Natural killer cell (primary cell): ENCODE results near the gene SLC27A4. TPM values are rescaled to one million over a fixed set of nuclear protein-coding genes. Genes with fewer than 3 reads are reported as not detected.
"Not testable (repeated sequence)": the region's sequence is repeated elsewhere in the genome, so short reads cannot be mapped to it uniquely, and the experiment has no call there.

Source experiments
- ATAC-seq, 3 donors: fragments of 150-1000 bp in 2 of 3; fragments of 200-7000 bp in 1 of 3; cut with Tn5 transposase; 1 replicate in 1 of 3; 2 replicates in 2 of 3; pipeline ENCODE4 v1.10.0; 2021; ENCODE audit warnings: mild to moderate bottlenecking in 2 of 3, moderate library complexity in 2 of 3
- DNase-seq, 2 donors: peaks; one replicate each; pipeline versions ENCODE4 v3.0.0 to v3.0.0-alpha.2; 2013 to 2021; ENCODE audit warnings: mixed read lengths in 1 of 2
- H3K27ac ChIP-seq: one replicate; pipeline ENCODE4 v1.5.1; 2013; ENCODE audit warnings: mild to moderate bottlenecking, low read length
- H3K27me3 ChIP-seq: one replicate; pipeline ENCODE4 v1.6.1; 2013; ENCODE audit warnings: low read length; ENCODE audit not compliant: control insufficient read depth, insufficient read depth
- H3K36me3 ChIP-seq: one replicate; pipeline ENCODE4 v1.6.1; 2013; ENCODE audit warnings: low read length; ENCODE audit not compliant: control insufficient read depth, insufficient read depth
- H3K4me1 ChIP-seq: one replicate; pipeline ENCODE4 v1.6.1; 2013; ENCODE audit warnings: low read length; ENCODE audit not compliant: control insufficient read depth, insufficient read depth
- H3K4me3 ChIP-seq: one replicate; pipeline ENCODE4 v1.5.1; 2013; ENCODE audit warnings: low read length
- H3K9me3 ChIP-seq: one replicate; pipeline ENCODE4 v1.6.1; 2013; ENCODE audit warnings: low read length; ENCODE audit not compliant: control insufficient read depth, insufficient read depth
- H3K27ac Mint-ChIP-seq, 2 donors: one replicate each; pipeline ENCODE4 v1.8.0; 2022; ENCODE audit warnings: mild to moderate bottlenecking in 2 of 2, mixed read lengths in 2 of 2, moderate library complexity in 1 of 2
- H3K27me3 Mint-ChIP-seq, 2 donors: one replicate each; pipeline ENCODE4 v1.8.0; 2022; ENCODE audit warnings: low read depth in 2 of 2, mixed read lengths in 2 of 2
- H3K36me3 Mint-ChIP-seq: one replicate; pipeline ENCODE4 v1.8.0; 2022; ENCODE audit warnings: mixed read lengths
- H3K4me1 Mint-ChIP-seq, 2 donors: one replicate each; pipeline ENCODE4 v1.8.0; 2022; ENCODE audit warnings: mixed read lengths in 2 of 2
- H3K4me3 Mint-ChIP-seq: one replicate; pipeline ENCODE4 v1.8.0; 2022; ENCODE audit warnings: mild to moderate bottlenecking, moderate library complexity, mixed read lengths
- H3K9me3 Mint-ChIP-seq, 2 donors: one replicate each; pipeline ENCODE4 v1.8.0; 2022; ENCODE audit warnings: mixed read lengths in 2 of 2
- WGBS: methylation state at CpG from one replicate; pipeline ENCODE4 v1.1.7; 2013; ENCODE audit warnings: missing lambda C conversion rate; ENCODE audit not compliant: insufficient coverage; 5-methylcytosine and 5-hydroxymethylcytosine counted together
- intact Hi-C: fragments of 100-400 bp; cut with micrococcal nuclease; formaldehyde crosslinking; loops from one replicate; pipeline ENCODE4 v1.14.2; 2022
- total RNA-seq, 4 donors: library from RNA; stranded (reverse); fragments of 120-200 nt in 1 of 4; gene quantifications; one replicate each; pipeline versions ENCODE4 v1.2.3 to v1.2.4, GENCODE V29; 2013 to 2022
- TF ChIP-seq, protein P1 (sequence below): fragments of 200-600 bp; IDR thresholded peaks from one replicate; pipeline ENCODE4 v1.8.0; 2022; ENCODE audit warnings: antibody characterized with exemption

The SLC27A4 gene
- total RNA-seq, 3 donors from 2014 or later (not counting 1 experiment from before 2014, with no cell fraction given): 7.7 to 12.3 (median 11.2) TPM

GRCh38 chr9:128335914-128336313, 4.4 kb upstream of the SLC27A4 start:
- Mint-ChIP-seq H3K9me3 (no peaks in the 10 kb centered on the region), H3K4me3 (no peak overlapping the region), H3K27ac (no peak overlapping the region), H3K36me3 (no peaks in the 10 kb centered on the region), H3K27me3 (no peaks in the 10 kb centered on the region), H3K4me1 (no peaks in the 10 kb centered on the region)
- no peak for ATAC-seq
- Histone ChIP-seq H3K4me1 (peaks cover 8% of the 10 kb centered on the region), H3K9me3 (no peaks in the 10 kb centered on the region), H3K27ac (no peak overlapping the region), H3K4me3 (no peak overlapping the region), H3K36me3 (peaks cover 4% of the 10 kb centered on the region), H3K27me3 (no peaks in the 10 kb centered on the region)
- DNase-seq: no peak
- WGBS: 98% methylated on average over 2 of the region's 2 CpGs
- TF ChIP-seq, protein P1, sequence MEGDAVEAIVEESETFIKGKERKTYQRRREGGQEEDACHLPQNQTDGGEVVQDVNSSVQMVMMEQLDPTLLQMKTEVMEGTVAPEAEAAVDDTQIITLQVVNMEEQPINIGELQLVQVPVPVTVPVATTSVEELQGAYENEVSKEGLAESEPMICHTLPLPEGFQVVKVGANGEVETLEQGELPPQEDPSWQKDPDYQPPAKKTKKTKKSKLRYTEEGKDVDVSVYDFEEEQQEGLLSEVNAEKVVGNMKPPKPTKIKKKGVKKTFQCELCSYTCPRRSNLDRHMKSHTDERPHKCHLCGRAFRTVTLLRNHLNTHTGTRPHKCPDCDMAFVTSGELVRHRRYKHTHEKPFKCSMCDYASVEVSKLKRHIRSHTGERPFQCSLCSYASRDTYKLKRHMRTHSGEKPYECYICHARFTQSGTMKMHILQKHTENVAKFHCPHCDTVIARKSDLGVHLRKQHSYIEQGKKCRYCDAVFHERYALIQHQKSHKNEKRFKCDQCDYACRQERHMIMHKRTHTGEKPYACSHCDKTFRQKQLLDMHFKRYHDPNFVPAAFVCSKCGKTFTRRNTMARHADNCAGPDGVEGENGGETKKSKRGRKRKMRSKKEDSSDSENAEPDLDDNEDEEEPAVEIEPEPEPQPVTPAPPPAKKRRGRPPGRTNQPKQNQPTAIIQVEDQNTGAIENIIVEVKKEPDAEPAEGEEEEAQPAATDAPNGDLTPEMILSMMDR: no peak
- intact Hi-C loops: no loop called here

GRCh38 chr9:128337936-128338335, 2.4 kb upstream of the SLC27A4 start:
- TF ChIP-seq, protein P1: no peak
- H3K36me3 Mint-ChIP-seq: no peaks in the 10 kb centered on the region
- H3K27me3 ChIP-seq: no peaks in the 10 kb centered on the region
- no peak overlapping the region for H3K4me3 ChIP-seq
- H3K4me3 Mint-ChIP-seq: no peak overlapping the region
- peaks cover 2% of the 10 kb centered on the region for H3K36me3 ChIP-seq
- intact Hi-C loops: no loop called here
- 94% methylated on average over 7 of the region's 7 CpGs for WGBS
- H3K27ac ChIP-seq: no peak overlapping the region
- no peak for DNase-seq
- no peak for ATAC-seq
- H3K9me3 ChIP-seq: no peaks in the 10 kb centered on the region
- no peaks in the 10 kb centered on the region for H3K9me3 Mint-ChIP-seq
- H3K27me3 Mint-ChIP-seq: no peaks in the 10 kb centered on the region
- peaks cover 7% of the 10 kb centered on the region in 2 donors for H3K4me1 Mint-ChIP-seq
- H3K4me1 ChIP-seq: peaks cover 15% of the 10 kb centered on the region
- no peak overlapping the region for H3K27ac Mint-ChIP-seq

DNA sequence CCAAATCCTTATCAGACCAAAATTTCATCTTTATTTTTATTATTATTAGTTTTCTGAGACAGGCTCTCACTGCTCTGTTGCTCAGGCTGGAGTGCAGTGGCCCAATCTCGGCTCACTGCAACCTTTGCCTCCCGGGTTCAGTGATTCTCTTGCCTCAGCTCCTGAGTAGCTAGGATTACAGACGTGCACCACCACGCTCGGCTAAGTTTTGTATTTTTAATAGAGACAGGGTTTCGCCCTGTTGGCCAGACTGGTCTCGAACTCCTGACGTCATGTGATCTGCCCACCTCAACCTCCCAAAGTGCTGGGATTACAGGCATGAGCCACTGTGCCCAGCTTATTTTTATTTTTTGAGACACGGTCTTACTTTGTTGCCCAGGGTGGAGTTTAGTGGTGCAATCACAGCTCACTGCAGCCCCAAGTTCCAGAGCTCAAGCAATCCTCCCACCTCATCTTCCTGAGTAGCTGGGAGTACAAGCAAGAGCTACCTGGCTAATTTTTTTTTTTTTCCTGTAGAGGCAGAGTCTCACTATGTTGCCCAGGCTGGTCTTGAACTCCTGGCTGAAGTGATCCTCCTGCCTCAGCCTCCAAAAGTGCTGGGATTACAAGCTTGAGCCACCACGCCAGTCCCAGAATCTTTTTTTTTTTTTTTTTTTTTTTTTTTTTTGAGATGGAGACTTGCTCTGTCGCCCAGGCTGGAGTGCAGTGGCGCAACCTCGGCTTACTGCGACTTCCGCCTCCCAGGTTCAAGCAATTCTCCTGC, 1.3 kb upstream of the SLC27A4 start:
- WGBS: 94% methylated on average over 15 of the region's 15 CpGs
- H3K27me3 Mint-ChIP-seq, DNase-seq, intact Hi-C loops, H3K9me3 Mint-ChIP-seq, H3K4me1 Mint-ChIP-seq, ATAC-seq, H3K27me3 ChIP-seq, H3K4me3 ChIP-seq, H3K9me3 ChIP-seq, H3K36me3 Mint-ChIP-seq, H3K27ac Mint-ChIP-seq, H3K27ac ChIP-seq: not testable (repeated sequence)
- peak overlapping the region; percentile 80 for H3K4me3 Mint-ChIP-seq
- peaks cover 15% of the 10 kb centered on the region for H3K4me1 ChIP-seq
- peaks cover 10% of the 10 kb centered on the region for H3K36me3 ChIP-seq

DNA sequence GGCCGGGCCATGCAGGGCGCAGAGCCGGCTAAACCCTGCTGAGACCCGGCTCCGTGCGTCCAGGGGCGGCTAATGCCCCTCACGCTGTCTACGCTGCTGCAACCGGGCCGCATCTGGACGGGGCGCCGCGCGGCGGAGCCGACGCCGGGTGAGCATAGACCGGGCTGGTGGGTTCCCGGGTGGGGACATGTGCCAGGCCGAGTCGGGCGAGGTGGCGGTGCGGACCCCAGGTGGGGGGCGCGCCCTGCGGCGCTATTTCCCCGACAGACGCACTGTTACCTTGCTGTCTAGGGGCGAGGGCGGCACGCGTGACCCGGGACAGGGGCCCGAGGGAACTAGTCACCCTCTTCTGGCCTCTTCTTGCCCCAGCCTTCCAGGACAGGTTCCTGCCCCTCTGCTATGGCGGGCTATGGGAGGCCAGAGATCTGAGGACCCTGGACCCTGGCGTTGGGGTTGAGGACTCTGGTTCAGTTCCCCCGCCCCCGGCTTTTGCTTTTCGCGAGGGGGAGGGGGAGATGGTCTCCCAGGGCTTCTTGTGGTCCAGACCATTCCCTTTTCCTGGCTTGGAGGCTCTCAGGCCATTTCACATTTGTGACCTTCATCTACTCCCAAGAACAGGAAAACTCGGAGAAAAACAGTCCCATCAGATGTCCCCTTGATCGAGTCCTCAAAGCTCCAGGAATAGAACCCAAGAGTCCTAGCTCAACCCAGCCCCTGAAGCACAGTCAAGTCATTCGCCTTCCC, 536 bp downstream of the SLC27A4 start:
- Mint-ChIP-seq H3K27me3 (no peaks in the 10 kb centered on the region), H3K9me3 (no peaks in the 10 kb centered on the region), H3K4me3 (peak overlapping the region; percentile 83), H3K36me3 (no peaks in the 10 kb centered on the region), H3K27ac (peak overlapping the region; percentile 37 to 75), H3K4me1 (peaks cover 7% of the 10 kb centered on the region in 2 donors)
- Histone ChIP-seq H3K27me3 (no peaks in the 10 kb centered on the region), H3K36me3 (peaks cover 24% of the 10 kb centered on the region), H3K27ac (peak overlapping the region; percentile 49), H3K9me3 (no peaks in the 10 kb centered on the region), H3K4me1 (peaks cover 15% of the 10 kb centered on the region), H3K4me3 (peak overlapping the region; percentile 61)
- TF ChIP-seq, protein P1: no peak
- intact Hi-C loops: loop anchor here (1.0 kb wide), 2 partner anchors 19 to 86 kb away; partner anchors contain the start of genes COQ4 and TRUB2
- ATAC-seq (peak; percentile 7 to 16 (median 8)), DNase-seq (no peak)
- WGBS: under 1% methylated on average over 47 of the region's 48 CpGs
